ENCODE data around the gene NOXA1.

DNA sequence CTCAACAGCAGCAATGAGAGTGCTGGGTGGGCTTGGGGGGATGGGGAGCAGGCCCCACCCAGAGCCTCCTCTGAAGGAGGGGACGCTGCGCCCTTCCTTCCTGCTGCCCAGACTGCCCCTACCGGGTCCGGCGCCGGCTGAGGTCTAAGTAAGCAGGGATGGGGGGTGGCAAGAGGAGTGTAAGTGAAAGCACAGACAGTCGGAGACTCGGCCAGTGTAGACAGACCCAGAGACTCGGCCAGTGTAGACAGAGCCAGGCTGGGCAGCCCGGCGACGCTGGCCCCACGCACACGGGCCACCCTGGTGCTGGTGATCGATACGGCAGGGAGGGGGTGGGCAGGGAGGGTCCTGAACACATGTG, 25.4 kb downstream of the NOXA1 start:
- TF ChIP-seq POLR2A (IDR thresholded peaks at IDR 0.05) (no peak), POLR2AphosphoS5 (IDR thresholded peaks at IDR 0.05) (no peak)
- TF ChIP-seq, protein P1, sequence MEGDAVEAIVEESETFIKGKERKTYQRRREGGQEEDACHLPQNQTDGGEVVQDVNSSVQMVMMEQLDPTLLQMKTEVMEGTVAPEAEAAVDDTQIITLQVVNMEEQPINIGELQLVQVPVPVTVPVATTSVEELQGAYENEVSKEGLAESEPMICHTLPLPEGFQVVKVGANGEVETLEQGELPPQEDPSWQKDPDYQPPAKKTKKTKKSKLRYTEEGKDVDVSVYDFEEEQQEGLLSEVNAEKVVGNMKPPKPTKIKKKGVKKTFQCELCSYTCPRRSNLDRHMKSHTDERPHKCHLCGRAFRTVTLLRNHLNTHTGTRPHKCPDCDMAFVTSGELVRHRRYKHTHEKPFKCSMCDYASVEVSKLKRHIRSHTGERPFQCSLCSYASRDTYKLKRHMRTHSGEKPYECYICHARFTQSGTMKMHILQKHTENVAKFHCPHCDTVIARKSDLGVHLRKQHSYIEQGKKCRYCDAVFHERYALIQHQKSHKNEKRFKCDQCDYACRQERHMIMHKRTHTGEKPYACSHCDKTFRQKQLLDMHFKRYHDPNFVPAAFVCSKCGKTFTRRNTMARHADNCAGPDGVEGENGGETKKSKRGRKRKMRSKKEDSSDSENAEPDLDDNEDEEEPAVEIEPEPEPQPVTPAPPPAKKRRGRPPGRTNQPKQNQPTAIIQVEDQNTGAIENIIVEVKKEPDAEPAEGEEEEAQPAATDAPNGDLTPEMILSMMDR (IDR thresholded peaks at IDR 0.05) = no peak
